HG03280 (cell line): ENCODE data around the gene TIAL1.
"Not testable (repeated sequence)": the region's sequence is repeated elsewhere in the genome, so short reads cannot be mapped to it uniquely, and the experiment has no call there.

Experiments
- ATAC-seq: cut with Tn5 transposase; IDR thresholded peaks from one replicate; pipeline ENCODE4 v1.9.1; 2021; ENCODE audit warnings: mild to moderate bottlenecking, moderate library complexity; ENCODE audit not compliant: unreplicated experiment

TIAL1 gene

GRCh38 chr10:119614686-119615085 lies 17.9 kb upstream of the TIAL1 start:
- no peak for ATAC-seq

- ATAC-seq, result no peak
Measured at GRCh38 chr10:119613741-119614140, 17.0 kb upstream of the TIAL1 start.

- no peak for ATAC-seq
Measured at GRCh38 chr10:119611433-119611832, 14.7 kb upstream of the TIAL1 start.

GRCh38 chr10:119609516-119609915 lies 12.8 kb upstream of the TIAL1 start:
- no peak for ATAC-seq

GRCh38 chr10:119608316-119609155 lies 11.8 kb upstream of the TIAL1 start:
- ATAC-seq, result no peak

GRCh38 chr10:119604468-119604867 lies 7.7 kb upstream of the TIAL1 start:
- ATAC-seq, result no peak

GRCh38 chr10:119602241-119603095 lies 5.7 kb upstream of the TIAL1 start:
- ATAC-seq, result no peak

- no peak for ATAC-seq
Measured at GRCh38 chr10:119598397-119598796, 1.6 kb upstream of the TIAL1 start.

GRCh38 chr10:119597405-119598186 lies 832 bp upstream of the TIAL1 start:
- no peak for ATAC-seq

GRCh38 chr10:119595676-119596515 lies 868 bp downstream of the TIAL1 start:
- peak; percentile 1 for ATAC-seq

- ATAC-seq, result no peak
Measured at GRCh38 chr10:119595134-119595675, 1.6 kb downstream of the TIAL1 start.

GRCh38 chr10:119588071-119588470 lies 8.7 kb downstream of the TIAL1 start:
- no peak for ATAC-seq

GRCh38 chr10:119578355-119578754 lies 18.4 kb downstream of the TIAL1 start:
- ATAC-seq, result no peak

- ATAC-seq, result no peak
Measured at GRCh38 chr10:119575991-119576390, 20.8 kb downstream of the TIAL1 start.

- ATAC-seq, result no peak
Measured at GRCh38 chr10:119575506-119575905, 21.3 kb downstream of the TIAL1 start.

- ATAC-seq, result no peak
Measured at GRCh38 chr10:119567978-119568377, 28.8 kb downstream of the TIAL1 start.

GRCh38 chr10:119562097-119562496 lies 34.7 kb downstream of the TIAL1 start:
- no peak for ATAC-seq

GRCh38 chr10:119559511-119559910 lies 37.3 kb downstream of the TIAL1 start:
- ATAC-seq, result not testable (repeated sequence)

- not testable (repeated sequence) for ATAC-seq
Measured at GRCh38 chr10:119556081-119556480, 40.7 kb downstream of the TIAL1 start.
